HG03025 (cell line): ENCODE measurements around the gene LRIG1.

ENCODE experiments used
- ATAC-seq: cut with Tn5 transposase; IDR thresholded peaks from one replicate; pipeline ENCODE4 v1.9.1; 2021; ENCODE audit warnings: mild to moderate bottlenecking, moderate library complexity; ENCODE audit not compliant: unreplicated experiment, low FRiP score

Gene LRIG1, protein sequence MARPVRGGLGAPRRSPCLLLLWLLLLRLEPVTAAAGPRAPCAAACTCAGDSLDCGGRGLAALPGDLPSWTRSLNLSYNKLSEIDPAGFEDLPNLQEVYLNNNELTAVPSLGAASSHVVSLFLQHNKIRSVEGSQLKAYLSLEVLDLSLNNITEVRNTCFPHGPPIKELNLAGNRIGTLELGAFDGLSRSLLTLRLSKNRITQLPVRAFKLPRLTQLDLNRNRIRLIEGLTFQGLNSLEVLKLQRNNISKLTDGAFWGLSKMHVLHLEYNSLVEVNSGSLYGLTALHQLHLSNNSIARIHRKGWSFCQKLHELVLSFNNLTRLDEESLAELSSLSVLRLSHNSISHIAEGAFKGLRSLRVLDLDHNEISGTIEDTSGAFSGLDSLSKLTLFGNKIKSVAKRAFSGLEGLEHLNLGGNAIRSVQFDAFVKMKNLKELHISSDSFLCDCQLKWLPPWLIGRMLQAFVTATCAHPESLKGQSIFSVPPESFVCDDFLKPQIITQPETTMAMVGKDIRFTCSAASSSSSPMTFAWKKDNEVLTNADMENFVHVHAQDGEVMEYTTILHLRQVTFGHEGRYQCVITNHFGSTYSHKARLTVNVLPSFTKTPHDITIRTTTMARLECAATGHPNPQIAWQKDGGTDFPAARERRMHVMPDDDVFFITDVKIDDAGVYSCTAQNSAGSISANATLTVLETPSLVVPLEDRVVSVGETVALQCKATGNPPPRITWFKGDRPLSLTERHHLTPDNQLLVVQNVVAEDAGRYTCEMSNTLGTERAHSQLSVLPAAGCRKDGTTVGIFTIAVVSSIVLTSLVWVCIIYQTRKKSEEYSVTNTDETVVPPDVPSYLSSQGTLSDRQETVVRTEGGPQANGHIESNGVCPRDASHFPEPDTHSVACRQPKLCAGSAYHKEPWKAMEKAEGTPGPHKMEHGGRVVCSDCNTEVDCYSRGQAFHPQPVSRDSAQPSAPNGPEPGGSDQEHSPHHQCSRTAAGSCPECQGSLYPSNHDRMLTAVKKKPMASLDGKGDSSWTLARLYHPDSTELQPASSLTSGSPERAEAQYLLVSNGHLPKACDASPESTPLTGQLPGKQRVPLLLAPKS

DNA sequence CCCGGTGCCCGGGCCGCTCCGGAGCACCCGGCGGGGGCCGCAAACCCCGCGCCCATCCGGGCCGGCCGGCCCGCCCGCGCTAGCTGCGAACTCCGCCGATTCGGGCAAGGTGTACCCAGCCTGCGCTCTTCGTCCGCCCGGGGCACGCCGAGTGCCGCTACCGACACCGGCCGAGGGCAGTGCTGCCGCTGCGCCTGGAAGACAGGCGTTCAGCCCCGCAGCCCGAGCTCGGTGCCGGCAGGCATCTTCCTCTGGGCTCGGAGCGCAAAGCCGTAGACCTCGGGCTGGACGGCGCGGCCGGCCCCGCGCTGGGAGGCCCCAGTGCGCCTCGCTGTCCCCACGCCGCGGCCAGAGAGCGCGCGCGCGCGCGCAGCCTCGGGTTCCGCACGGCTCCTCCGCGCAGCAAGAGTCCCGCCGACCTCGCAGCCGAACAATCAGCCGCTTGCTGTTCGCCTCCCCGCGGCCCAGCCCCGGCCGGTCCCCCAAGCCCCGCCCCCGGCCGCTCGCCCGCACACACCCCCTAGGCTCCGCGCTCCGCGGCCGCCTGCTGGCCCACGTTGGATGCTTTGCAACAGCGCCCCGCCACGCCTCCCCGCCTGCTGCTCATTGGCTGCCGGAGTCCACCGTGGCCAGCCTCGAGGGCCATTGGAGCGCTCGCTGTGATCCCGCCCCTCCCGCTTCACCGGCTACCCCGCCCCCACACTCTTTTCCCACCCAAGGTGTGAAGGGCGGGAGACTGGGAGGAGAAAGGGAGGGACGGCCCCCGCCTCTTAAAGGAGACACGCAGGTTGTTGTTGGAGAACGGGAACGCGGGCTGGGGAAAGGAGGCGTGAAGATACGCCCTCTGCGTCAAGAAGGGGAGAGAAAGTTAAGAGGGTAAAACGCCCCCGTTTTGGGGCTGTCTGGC is at the start of gene LRIG1:
Gene LRIG1 (minus strand): TSS at position 447 of the 907 bp plus-strand sequence. CDS start 615 bp downstream, outside the sequence.
- ATAC-seq: peak; percentile 97

DNA sequence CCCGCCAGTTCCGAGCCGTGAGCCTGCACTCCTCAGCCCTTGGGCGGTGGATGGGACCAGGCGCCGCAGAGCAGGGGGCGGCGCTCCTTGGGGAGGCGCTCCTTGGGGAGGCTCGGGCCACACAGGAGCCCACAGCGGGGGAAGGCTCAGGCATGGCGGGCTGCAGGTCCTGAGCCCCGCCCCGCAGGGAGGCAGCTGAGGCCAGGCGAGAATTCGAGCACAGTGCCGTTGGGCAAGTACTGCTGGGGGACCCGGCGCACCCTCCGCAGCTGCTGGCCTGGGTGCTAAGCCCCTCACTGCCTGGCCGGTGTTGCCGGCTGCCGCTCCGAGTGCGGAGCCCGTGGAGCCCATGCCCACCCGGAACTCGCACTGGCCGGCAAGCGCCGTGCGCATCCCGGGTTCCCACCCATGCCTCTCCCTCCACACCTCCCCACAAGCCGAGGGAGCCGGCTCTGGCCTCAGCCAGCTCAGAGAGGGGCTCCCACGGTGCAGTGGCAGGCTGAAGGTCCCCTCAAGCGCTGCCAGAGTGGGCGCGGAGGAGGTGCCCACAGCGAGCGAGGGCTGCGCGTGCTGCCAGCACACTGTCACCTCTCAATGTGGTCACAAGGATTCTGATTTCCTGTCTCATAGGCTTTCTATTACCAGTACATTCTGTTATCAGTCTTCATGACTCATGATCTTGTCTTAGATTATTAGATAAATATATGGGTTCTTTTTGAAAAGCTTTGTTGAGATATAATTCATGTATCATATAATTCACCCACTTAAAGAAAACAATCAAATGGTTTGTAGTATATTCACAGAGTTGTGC is 44.0 kb upstream of the LRIG1 start:
- ATAC-seq: no peak

DNA sequence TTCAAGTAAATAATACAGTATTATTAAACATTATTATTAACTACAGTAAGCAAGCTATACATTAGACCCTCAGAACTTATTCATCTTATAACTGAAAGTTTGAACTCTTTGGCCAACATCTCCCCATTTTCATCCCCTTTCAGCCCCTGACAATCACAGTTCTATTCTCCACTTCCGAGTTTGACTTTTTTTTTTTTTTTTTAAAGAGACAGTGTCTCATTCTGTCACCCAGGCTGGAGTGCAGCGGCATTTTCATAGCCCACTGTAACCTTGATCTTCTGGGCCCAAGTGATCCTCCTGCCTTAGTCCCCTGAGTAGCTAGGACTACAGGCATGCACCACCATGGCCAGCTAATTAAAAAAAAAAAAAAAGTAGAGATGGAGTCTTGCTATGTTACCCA is 41.3 kb upstream of the LRIG1 start:
- no peak for ATAC-seq

DNA sequence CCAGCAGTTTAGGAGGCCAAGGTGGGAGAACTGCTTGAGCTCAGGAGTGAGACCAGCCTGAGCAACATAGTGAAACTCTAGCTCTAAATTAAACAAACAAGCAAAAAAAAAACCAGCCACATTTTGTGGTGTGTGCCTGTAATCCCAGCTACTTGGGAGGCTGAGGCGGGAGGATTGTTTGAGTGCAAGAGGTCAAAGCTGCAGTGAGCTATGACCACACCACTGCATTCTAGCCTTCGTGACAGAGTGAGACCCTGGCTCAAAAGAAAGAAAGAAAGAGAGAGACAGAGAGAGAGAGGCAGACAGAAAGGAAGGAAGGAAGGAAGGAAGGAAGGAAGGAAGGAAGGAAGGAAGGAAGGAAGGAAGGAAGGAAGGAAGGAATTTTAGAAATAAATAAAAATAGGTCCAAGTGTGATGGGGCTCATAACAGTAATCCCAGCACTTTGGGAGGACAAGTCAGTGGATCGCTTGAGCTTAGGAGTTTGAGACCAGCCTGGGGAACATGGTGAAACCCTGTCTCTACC is 38.7 kb upstream of the LRIG1 start:
- ATAC-seq: no peak

DNA sequence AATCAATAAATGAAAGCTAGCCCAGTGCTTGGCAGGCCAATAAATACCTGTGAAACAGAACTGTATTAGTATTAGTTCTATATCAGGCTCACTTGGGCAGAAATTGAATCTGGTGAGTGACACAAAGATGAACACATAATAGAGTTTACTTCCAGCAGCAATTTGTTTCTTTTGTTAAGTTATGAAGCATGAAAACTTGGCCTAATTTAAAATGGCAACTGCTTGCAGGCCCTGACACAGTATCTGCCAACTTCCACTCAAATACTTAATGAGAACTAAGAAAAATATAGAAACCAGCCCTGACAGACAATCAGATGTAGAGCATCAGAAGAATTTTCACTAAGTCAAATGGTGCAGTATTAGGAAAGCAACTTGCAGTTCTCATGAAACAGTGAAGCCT is 37.6 kb upstream of the LRIG1 start:
- no peak for ATAC-seq

DNA sequence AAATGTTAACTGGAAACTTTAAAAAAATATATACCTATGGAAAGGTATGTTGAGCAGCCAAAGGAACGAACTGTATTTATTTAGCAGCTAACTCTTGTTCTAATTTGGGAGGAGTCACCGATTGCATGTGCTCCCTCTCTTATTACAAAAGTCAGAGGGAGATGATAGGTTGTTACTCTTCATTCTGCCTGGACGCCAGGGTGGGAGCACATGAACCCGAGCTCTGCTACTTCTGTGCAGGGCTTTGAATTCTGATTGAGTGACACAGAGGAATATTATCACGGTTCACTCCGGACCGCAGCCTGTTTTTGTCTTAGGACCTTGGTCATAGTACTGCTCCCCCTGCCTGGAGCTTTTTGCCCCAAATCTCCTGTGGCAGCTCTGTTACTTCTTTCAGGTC is 36.9 kb upstream of the LRIG1 start:
- ATAC-seq: no peak

DNA sequence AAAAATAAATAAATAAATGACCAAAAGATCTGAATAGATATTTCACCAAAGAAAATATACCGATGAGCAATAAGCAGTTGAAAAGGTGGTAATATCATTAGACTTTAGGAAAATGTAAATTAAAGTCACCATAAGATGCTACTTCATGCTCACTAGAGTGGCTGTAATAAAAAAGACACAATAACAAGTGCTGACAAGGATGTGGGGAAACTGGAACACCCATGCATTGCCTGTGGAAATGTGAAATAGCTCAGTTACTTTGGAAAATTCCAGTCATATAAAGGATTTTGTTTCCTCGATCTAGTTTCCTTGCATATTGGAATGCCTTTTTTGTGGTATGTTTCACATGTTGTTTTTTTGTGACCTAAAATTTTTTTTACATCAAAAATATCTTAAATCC is 36.0 kb upstream of the LRIG1 start:
- ATAC-seq: no peak

DNA sequence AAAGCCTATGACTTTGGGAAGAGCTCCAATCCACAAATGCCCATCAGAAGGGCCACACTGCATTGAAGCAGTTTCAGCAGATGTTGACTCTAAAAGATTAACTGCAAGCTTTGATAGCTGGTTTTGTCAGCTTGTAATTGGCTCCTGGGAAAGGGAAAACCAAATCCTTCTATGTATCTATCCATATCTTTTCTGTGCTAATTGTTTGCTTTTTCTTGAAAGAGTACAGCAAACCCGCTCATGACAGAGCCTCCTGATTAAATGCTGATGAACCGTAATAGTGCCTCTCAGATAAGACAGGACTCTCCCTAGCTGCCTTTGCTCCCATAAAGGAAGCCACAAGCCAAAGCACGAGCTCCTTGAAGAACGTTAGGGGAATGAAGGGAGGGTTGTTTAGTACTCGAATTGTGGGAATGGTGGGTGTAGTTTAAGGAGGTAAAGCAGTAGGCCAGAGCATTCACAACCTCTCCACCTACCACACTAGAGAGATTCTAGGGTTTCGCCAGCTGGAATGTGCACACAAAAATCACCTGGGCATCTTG is 33.6 kb upstream of the LRIG1 start:
- no peak for ATAC-seq

DNA sequence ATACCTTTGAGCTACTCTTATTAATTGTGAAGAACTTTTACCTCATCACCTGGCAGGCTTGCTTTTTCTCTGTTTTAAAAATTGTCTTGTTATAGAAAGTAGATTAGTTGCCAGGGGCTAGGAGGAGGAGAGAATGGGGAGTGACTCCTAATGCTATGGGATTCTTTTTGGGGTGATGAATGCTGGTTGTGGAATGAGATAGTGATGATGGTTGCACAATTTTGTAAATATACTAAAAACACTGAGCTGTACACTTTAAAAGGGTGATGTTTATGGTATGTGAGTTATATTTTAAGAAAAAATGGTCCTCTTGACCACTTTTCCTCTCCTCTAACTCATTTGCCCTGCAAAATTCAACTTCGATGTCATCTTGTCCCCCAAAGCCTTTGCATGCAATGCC is 31.8 kb upstream of the LRIG1 start:
- ATAC-seq: no peak

DNA sequence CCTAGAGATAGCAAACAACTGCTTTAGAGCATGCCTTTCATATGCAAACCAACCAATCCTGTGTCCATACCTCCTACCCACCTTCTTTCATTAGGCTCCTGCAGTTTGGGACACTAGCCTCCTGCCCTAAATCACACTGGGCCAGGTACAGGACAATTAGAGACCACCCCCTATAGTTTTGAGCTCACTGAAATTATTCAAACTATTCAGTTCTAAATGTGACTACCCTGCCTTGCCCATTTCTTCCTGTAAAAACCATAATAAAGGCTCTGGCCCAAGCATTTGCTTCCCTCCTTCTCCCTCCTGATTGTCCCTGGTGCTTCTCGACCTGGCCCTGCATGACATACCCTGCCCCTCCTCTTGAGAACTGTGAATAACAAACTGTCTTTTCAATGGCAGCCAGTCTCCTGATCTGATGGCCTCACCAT is 31.4 kb upstream of the LRIG1 start:
- ATAC-seq: no peak

DNA sequence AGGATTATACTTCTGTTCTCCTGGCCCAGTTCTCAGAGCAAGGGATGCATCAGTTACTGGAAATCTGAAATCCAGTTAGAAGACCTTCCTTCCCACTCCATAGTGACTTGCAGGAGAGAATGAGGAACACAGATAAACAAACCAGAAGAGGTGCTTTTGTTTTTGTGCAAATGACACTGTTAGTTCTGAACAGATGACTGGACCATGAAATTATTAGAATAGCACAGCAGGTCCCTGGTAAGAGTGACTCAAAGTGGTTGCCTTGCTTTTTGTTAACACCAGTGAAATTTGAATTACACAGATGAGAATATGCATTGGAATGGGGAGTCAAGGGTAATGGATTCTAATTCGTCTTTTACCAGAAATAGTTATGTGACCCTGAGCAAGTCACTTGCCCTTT is 30.4 kb upstream of the LRIG1 start:
- ATAC-seq: no peak

DNA sequence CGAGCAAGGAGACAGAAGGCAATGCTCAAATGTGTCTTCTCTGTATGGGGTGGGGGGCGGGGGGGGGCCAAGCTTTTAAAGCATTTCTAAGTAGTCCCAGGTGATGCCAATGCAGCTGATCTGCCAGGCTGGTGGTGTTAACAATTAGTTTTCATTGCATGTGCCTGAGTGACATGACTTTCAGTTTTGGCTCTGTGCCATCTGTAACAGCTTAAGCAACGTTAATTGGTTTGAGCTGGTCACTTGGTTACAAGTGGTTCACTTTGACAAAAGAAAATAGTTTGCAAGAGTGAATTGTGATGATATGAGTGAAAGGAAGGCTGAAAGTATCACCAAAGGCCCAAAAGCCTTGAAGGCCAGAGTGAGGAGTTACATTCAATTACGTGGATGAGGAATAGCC is 26.4 kb upstream of the LRIG1 start:
- ATAC-seq: no peak

DNA sequence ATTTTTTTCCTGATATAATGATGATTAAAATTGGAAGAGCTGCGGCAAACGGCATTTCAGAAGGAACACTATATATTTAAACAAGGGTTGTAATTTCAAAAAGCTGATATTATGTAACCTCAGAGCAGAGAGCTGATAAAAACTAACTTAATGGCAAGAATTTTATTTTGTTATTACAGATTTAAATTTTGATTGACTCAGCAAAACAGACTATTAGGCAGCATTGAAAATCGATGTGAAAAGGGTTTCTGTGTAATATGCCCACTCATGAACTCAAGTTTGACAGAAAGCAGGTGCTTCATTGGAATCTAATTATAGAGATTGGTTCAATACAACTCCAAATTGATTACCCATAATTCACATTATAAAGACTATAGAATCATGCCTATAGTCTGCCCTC is 24.9 kb upstream of the LRIG1 start:
- ATAC-seq: no peak

DNA sequence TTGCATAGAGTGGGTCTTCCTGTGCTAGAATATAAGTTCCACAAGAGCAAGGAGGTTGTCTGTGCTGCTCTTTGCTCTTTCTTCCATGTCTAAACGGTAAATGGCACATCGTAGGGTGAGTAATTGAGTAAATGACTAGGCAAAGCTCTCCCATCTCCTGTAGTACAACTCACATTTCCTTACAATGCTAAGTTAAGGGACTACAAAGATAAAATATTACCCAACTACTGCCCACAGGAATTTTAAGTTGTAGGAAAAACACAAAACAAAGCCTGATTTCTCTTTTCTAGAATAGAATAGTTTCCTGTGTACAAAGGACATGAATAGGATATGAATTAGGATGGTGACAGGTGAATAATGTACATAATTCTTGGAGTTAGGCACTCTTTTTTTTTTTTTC is 19.9 kb upstream of the LRIG1 start:
- no peak for ATAC-seq

DNA sequence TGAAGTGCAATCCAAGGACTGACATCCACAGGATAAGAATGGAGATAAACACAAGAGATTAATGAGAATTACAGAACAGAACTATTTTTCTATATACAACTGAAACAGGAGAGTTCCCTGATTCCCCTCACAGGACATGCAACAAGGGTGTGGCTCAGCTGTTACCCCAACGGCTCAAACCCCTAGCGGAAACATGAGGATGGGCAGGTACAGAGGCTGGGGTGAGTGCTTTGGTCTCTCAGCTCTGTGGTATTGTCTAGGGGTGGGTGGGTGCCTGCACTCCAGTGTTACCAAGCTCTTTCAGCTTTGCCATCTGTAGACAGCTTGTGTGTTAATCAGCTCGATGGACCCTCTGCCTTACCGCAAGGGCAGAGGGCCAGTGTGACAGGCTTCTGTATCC is 17.8 kb upstream of the LRIG1 start:
- no peak for ATAC-seq

DNA sequence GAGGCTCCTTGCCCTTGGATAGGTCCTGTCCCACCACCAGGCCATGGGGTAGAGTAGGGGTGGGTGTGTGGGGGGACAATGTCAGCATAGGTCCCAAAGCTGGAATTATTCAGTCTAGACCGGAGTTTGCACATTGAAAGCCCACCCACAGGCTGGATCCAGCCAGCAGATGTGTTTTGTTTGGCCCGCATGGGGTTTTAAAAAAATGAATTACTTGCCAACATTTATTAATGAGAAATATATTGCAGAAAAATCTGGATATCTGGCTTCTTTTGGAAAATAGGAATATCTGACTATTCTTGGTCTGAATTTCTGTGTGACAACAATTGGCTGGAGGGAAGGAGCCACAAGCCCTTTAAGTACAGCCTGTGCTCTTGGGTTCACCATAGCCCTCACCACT is 17.3 kb upstream of the LRIG1 start:
- no peak for ATAC-seq

DNA sequence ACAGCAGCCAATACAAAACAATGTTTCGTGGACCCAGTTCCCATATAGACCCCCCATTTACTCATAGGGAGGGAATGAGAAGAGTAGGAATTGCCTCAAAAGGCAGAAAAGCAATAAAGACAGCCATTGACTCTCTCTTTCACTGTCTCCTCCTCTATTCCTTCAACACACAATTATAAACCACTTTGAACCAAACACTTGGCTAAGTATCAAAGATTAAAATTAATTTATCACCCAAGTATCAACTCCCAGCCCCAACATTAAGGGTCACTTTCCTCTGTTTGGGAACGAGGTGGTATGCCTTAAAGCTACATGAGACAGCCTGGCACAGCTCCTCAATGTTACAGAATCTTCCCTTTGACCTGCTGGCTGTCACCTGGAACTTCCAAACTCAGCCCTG is 16.4 kb upstream of the LRIG1 start:
- no peak for ATAC-seq

DNA sequence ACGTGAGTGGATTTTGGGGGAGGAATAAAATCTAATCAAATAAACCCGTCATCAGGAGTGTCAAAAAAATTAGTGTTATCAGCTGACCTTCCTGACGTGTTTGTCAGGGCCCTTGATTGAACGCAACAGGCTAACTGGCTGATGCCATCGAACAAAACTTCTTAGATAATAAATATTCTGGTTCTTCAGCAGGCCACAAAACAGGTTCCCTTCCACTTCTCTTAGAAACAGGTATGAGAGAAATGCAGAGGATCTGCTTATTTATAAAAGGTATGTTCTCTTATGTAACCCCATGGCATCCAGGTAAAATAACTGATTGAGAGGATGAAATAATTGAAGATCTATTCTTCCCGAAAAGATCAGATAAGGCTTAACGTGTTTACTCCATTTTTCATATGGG is 7.6 kb upstream of the LRIG1 start:
- no peak for ATAC-seq
